ENCODE results near the gene FHDC1.

FHDC1 gene

GRCh38 chr4:152937336-152938236, 1.5 kb downstream of the FHDC1 start:
- DNase-seq: no peak

- DNase-seq: no peak
These were observed 2.3 kb downstream of the FHDC1 start for GRCh38 chr4:152938237-152938947.

GRCh38 chr4:152939621-152940020, 3.5 kb downstream of the FHDC1 start:
- DNase-seq: no peak

GRCh38 chr4:152940461-152940860, 4.3 kb downstream of the FHDC1 start:
- no peak for DNase-seq

GRCh38 chr4:152941411-152941810, 5.3 kb downstream of the FHDC1 start:
- DNase-seq: no peak

GRCh38 chr4:152942346-152942745, 6.2 kb downstream of the FHDC1 start:
- no peak for DNase-seq

GRCh38 chr4:152943672-152944071, 7.5 kb downstream of the FHDC1 start:
- DNase-seq: no peak

GRCh38 chr4:152944666-152945320, 8.7 kb downstream of the FHDC1 start:
- DNase-seq: no peak

- DNase-seq: no peak
These were observed 9.5 kb downstream of the FHDC1 start for GRCh38 chr4:152945639-152946038.

GRCh38 chr4:152946446-152946845, 10.3 kb downstream of the FHDC1 start:
- no peak for DNase-seq

- no peak for DNase-seq
These were observed 11.2 kb downstream of the FHDC1 start for GRCh38 chr4:152947311-152947710.

- no peak for DNase-seq
These were observed 13.8 kb downstream of the FHDC1 start for GRCh38 chr4:152949930-152950329.

GRCh38 chr4:152950402-152951274, 14.5 kb downstream of the FHDC1 start:
- DNase-seq: no peak

GRCh38 chr4:152951348-152951747, 15.2 kb downstream of the FHDC1 start:
- DNase-seq: no peak

- no peak for DNase-seq
These were observed 17.4 kb downstream of the FHDC1 start for GRCh38 chr4:152953514-152953913.

GRCh38 chr4:152954741-152955140, 18.6 kb downstream of the FHDC1 start:
- no peak for DNase-seq

- DNase-seq: no peak
These were observed 20.0 kb downstream of the FHDC1 start for GRCh38 chr4:152956147-152956546.

- no peak for DNase-seq
These were observed 20.7 kb downstream of the FHDC1 start for GRCh38 chr4:152956650-152957436.

GRCh38 chr4:152957437-152958171, 21.5 kb downstream of the FHDC1 start:
- no peak for DNase-seq

- DNase-seq: no peak
These were observed 23.0 kb downstream of the FHDC1 start for GRCh38 chr4:152959080-152959479.

- DNase-seq: no peak
These were observed 24.0 kb downstream of the FHDC1 start for GRCh38 chr4:152960082-152960481.
